BLaER1 (cell line): ENCODE measurements around the gene LILRB1.
"Not testable (repeated sequence)": the region's sequence is repeated elsewhere in the genome, so short reads cannot be mapped to it uniquely, and the experiment has no call there.

Source experiments
- H3K27ac ChIP-seq: shearing (Covaris generic); formaldehyde crosslinking; 2 replicates; pipeline ENCODE4 v1.8.1; 2022
- H3K27me3 ChIP-seq: shearing (Covaris generic); formaldehyde crosslinking; 2 replicates; pipeline ENCODE4 v1.8.1; 2022
- H3K36me3 ChIP-seq: shearing (Covaris generic); formaldehyde crosslinking; 2 replicates; pipeline ENCODE4 v1.8.1; 2022
- H3K4me1 ChIP-seq: shearing (Covaris generic); formaldehyde crosslinking; 2 replicates; pipeline ENCODE4 v1.8.1; 2022
- H3K4me2 ChIP-seq: shearing (Covaris generic); formaldehyde crosslinking; 2 replicates; pipeline ENCODE4 v1.8.1; 2022
- H3K4me3 ChIP-seq: shearing (Covaris generic); formaldehyde crosslinking; 2 replicates; pipeline ENCODE4 v1.8.1; 2022
- H3K9ac ChIP-seq: shearing (Covaris generic); formaldehyde crosslinking; 2 replicates; pipeline ENCODE4 v1.8.1; 2022
- H3K9me3 ChIP-seq: shearing (Covaris generic); formaldehyde crosslinking; 2 replicates; pipeline ENCODE4 v1.8.1; 2022
- H4K20me1 ChIP-seq: shearing (Covaris generic); formaldehyde crosslinking; 2 replicates; pipeline ENCODE4 v1.8.1; 2022
- Cebpa-rat ChIP-seq: shearing (Covaris generic); IDR thresholded peaks from 2 replicates; pipeline ENCODE4 v1.8.1; 2022

The LILRB1 gene

GRCh38 chr19:54638683-54639082, 8.4 kb downstream of the LILRB1 start:
- Histone ChIP-seq H3K4me2 (no peak overlapping the region), H3K4me3 (no peak overlapping the region), H3K9me3 (no peaks in the 10 kb centered on the region)

GRCh38 chr19:54642953-54643352, 12.7 kb downstream of the LILRB1 start:
- H3K9ac ChIP-seq, H3K4me3 ChIP-seq, H3K27me3 ChIP-seq, H3K27ac ChIP-seq, H3K9me3 ChIP-seq, H4K20me1 ChIP-seq, H3K36me3 ChIP-seq: not testable (repeated sequence)
- H3K4me2 ChIP-seq, result peak overlapping the region; percentile 24; the same call in 1 of the 2 replicates
- H3K4me1 ChIP-seq, result peaks cover 16% of the 10 kb centered on the region

More at GRCh38 chr19:54638683-54639082, 8.4 kb downstream of the LILRB1 start:
- Histone ChIP-seq H3K9ac (no peak overlapping the region), H3K36me3 (no peaks in the 10 kb centered on the region), H3K27me3 (no peaks in the 10 kb centered on the region), H3K27ac (no peak overlapping the region), H3K4me1 (peaks cover 31% of the 10 kb centered on the region), H4K20me1 (no peaks in the 10 kb centered on the region)
- TF ChIP-seq Cebpa-rat, result no peak

- H3K4me2 ChIP-seq, H3K27ac ChIP-seq, H3K27me3 ChIP-seq: not testable (repeated sequence)
These were observed 13.3 kb downstream of the LILRB1 start for GRCh38 chr19:54643583-54643982.

GRCh38 chr19:54644056-54644455, 13.8 kb downstream of the LILRB1 start:
- Histone ChIP-seq H3K4me2 (no peak overlapping the region), H3K36me3 (no peaks in the 10 kb centered on the region), H3K4me1 (peaks cover 16% of the 10 kb centered on the region), H3K27ac (no peak overlapping the region), H3K9me3 (no peaks in the 10 kb centered on the region), H3K27me3 (no peaks in the 10 kb centered on the region), H4K20me1 (no peaks in the 10 kb centered on the region), H3K4me3 (no peak overlapping the region), H3K9ac (no peak overlapping the region)
- TF ChIP-seq Cebpa-rat, result no peak

More at GRCh38 chr19:54643583-54643982, 13.3 kb downstream of the LILRB1 start:
- not testable (repeated sequence) for H3K9me3 ChIP-seq, H3K4me3 ChIP-seq, H4K20me1 ChIP-seq, H3K36me3 ChIP-seq, H3K9ac ChIP-seq
- peaks cover 16% of the 10 kb centered on the region for H3K4me1 ChIP-seq

- peaks cover 22% of the 10 kb centered on the region for H3K4me1 ChIP-seq
- no peak overlapping the region for H3K27ac ChIP-seq
- H3K27me3 ChIP-seq, result no peaks in the 10 kb centered on the region
- H3K36me3 ChIP-seq, result no peaks in the 10 kb centered on the region
- peak overlapping the region; percentile 39; the same call in 1 of the 2 replicates for H3K4me2 ChIP-seq
- no peak overlapping the region for H3K9ac ChIP-seq
- no peak overlapping the region for H3K4me3 ChIP-seq
- no peaks in the 10 kb centered on the region for H4K20me1 ChIP-seq
- TF ChIP-seq Cebpa-rat, result no peak
- no peaks in the 10 kb centered on the region for H3K9me3 ChIP-seq
These were observed 16.1 kb downstream of the LILRB1 start for GRCh38 chr19:54646331-54646841.

GRCh38 chr19:54648129-54648528, 17.8 kb downstream of the LILRB1 start:
- Histone ChIP-seq H3K27me3 (no peaks in the 10 kb centered on the region), H3K9me3 (no peaks in the 10 kb centered on the region), H3K27ac (no peak overlapping the region), H3K4me1 (peaks cover 26% of the 10 kb centered on the region), H3K9ac (no peak overlapping the region), H3K4me2 (no peak overlapping the region), H4K20me1 (no peaks in the 10 kb centered on the region), H3K4me3 (no peak overlapping the region), H3K36me3 (no peaks in the 10 kb centered on the region)
- no peak for TF ChIP-seq Cebpa-rat

- Histone ChIP-seq H3K36me3 (no peaks in the 10 kb centered on the region), H3K4me3 (no peak overlapping the region), H3K27ac (no peak overlapping the region), H3K27me3 (no peaks in the 10 kb centered on the region), H3K9me3 (no peaks in the 10 kb centered on the region), H3K9ac (no peak overlapping the region), H4K20me1 (no peaks in the 10 kb centered on the region), H3K4me2 (peak overlapping the region; percentile 19), H3K4me1 (peaks cover 40% of the 10 kb centered on the region)
- peak; percentile 62; the same call in 1 of the 2 replicates for TF ChIP-seq Cebpa-rat
These were observed 19.9 kb downstream of the LILRB1 start for GRCh38 chr19:54650108-54650655.

- no peak for TF ChIP-seq Cebpa-rat
- Histone ChIP-seq H3K27me3 (no peaks in the 10 kb centered on the region), H3K4me2 (no peak overlapping the region), H3K4me3 (no peak overlapping the region), H4K20me1 (no peaks in the 10 kb centered on the region), H3K9ac (no peak overlapping the region), H3K27ac (no peak overlapping the region), H3K36me3 (no peaks in the 10 kb centered on the region), H3K9me3 (no peaks in the 10 kb centered on the region), H3K4me1 (peaks cover 34% of the 10 kb centered on the region)
These were observed 23.0 kb downstream of the LILRB1 start for GRCh38 chr19:54653181-54653809.

- Histone ChIP-seq H3K27me3 (no peaks in the 10 kb centered on the region), H3K36me3 (no peaks in the 10 kb centered on the region), H3K4me2 (peak overlapping the region; percentile 45), H3K9ac (no peak overlapping the region), H3K4me3 (no peak overlapping the region), H4K20me1 (no peaks in the 10 kb centered on the region), H3K4me1 (peaks cover 35% of the 10 kb centered on the region), H3K9me3 (no peaks in the 10 kb centered on the region), H3K27ac (no peak overlapping the region)
- no peak; the same call in 1 of the 2 replicates for TF ChIP-seq Cebpa-rat
These were observed 24.4 kb downstream of the LILRB1 start for GRCh38 chr19:54654447-54655321.

- no peak for TF ChIP-seq Cebpa-rat
- Histone ChIP-seq H3K9me3 (no peaks in the 10 kb centered on the region), H4K20me1 (no peaks in the 10 kb centered on the region), H3K36me3 (peaks cover 2% of the 10 kb centered on the region), H3K4me3 (no peak overlapping the region), H3K9ac (no peak overlapping the region), H3K27me3 (no peaks in the 10 kb centered on the region), H3K4me1 (peaks cover 57% of the 10 kb centered on the region), H3K27ac (no peak overlapping the region), H3K4me2 (no peak overlapping the region)
These were observed 29.0 kb downstream of the LILRB1 start for GRCh38 chr19:54659300-54659699.
